Parathyroid adenoma (tissue), 2 donors: ENCODE measurements around the gene CEACAM1.

Source experiments
- H2AFZ ChIP-seq: fragments of 300-600 bp; sonication (generic); one replicate; pipeline ENCODE4 v1.7.0; 2017; ENCODE audit warnings: antibody characterized with exemption, mild to moderate bottlenecking
- H3K27ac ChIP-seq: fragments of 300-600 bp; sonication (generic); one replicate; pipeline ENCODE4 v1.7.0; 2017
- H3K27me3 ChIP-seq: fragments of 300-600 bp; sonication (generic); one replicate; pipeline ENCODE4 v1.7.0; 2017; ENCODE audit warnings: low read length; ENCODE audit not compliant: control insufficient read depth, insufficient read depth
- H3K36me3 ChIP-seq: fragments of 300-600 bp; sonication (generic); one replicate; pipeline ENCODE4 v1.7.0; 2017; ENCODE audit warnings: low read length; ENCODE audit not compliant: control insufficient read depth, insufficient read depth
- H3K4me1 ChIP-seq: fragments of 300-600 bp; sonication (generic); one replicate; pipeline ENCODE4 v1.7.0; 2017; ENCODE audit warnings: control low read depth
- H3K4me2 ChIP-seq: fragments of 300-600 bp; sonication (generic); one replicate; pipeline ENCODE4 v1.7.0; 2017; ENCODE audit warnings: low read length
- H3K4me3 ChIP-seq: fragments of 300-600 bp; sonication (generic); one replicate; pipeline ENCODE4 v1.7.0; 2017; ENCODE audit warnings: low read depth, low read length
- H3K79me2 ChIP-seq: fragments of 300-600 bp; sonication (generic); one replicate; pipeline ENCODE4 v1.7.0; 2017; ENCODE audit warnings: control low read depth
- H3K9ac ChIP-seq: fragments of 300-600 bp; sonication (generic); one replicate; pipeline ENCODE4 v1.7.0; 2017; ENCODE audit warnings: mild to moderate bottlenecking
- H3K9me3 ChIP-seq: fragments of 300-600 bp; sonication (generic); one replicate; pipeline ENCODE4 v1.7.0; 2017; ENCODE audit warnings: low read length; ENCODE audit not compliant: control insufficient read depth
- TF ChIP-seq, protein P1 (sequence below): fragments of 300-600 bp; sonication (generic); IDR thresholded peaks from one replicate; pipeline ENCODE4 v1.7.0; 2017; ENCODE audit warnings: antibody characterized with exemption, mild to moderate bottlenecking
- donor health status: primary hyperparathyroidism.

CEACAM1 gene

DNA sequence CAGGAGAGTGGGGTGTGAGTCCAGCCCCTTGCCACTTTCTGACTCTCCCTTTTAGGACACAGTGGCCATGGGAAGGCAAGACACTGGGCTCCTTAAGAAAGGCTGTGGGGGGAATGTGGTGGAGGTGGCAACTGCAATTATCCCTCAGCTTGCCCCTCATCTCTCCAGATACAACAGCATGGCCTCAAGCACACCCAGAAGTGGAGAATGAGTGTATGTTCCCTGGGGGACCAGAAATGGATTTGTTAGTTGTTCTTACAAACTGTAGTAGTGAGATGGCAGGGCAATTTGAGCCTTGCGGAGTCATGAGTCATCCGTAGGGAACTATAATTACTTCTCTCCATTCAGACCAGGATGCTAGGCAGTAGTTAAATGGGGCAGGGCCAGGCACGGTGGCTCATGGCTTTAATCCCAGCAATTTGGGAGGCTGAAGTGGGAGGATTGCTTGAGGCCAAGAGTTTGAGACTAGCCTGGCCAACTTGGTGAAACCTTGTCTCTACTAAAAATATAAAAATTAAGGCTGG lies 59.9 kb downstream of the CEACAM1 start:
- Histone ChIP-seq H3K27ac (no peak overlapping the region), H3K9me3 (no peaks in the 10 kb centered on the region), H3K4me2 (no peak overlapping the region), H3K27me3 (no peaks in the 10 kb centered on the region), H3K36me3 (no peaks in the 10 kb centered on the region), H3K9ac (no peak overlapping the region), H3K4me3 (no peak overlapping the region), H3K4me1 (no peaks in the 10 kb centered on the region), H3K79me2 (no peaks in the 10 kb centered on the region), H2AFZ (no peak overlapping the region)
- TF ChIP-seq, protein P1, sequence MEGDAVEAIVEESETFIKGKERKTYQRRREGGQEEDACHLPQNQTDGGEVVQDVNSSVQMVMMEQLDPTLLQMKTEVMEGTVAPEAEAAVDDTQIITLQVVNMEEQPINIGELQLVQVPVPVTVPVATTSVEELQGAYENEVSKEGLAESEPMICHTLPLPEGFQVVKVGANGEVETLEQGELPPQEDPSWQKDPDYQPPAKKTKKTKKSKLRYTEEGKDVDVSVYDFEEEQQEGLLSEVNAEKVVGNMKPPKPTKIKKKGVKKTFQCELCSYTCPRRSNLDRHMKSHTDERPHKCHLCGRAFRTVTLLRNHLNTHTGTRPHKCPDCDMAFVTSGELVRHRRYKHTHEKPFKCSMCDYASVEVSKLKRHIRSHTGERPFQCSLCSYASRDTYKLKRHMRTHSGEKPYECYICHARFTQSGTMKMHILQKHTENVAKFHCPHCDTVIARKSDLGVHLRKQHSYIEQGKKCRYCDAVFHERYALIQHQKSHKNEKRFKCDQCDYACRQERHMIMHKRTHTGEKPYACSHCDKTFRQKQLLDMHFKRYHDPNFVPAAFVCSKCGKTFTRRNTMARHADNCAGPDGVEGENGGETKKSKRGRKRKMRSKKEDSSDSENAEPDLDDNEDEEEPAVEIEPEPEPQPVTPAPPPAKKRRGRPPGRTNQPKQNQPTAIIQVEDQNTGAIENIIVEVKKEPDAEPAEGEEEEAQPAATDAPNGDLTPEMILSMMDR: no peak

DNA sequence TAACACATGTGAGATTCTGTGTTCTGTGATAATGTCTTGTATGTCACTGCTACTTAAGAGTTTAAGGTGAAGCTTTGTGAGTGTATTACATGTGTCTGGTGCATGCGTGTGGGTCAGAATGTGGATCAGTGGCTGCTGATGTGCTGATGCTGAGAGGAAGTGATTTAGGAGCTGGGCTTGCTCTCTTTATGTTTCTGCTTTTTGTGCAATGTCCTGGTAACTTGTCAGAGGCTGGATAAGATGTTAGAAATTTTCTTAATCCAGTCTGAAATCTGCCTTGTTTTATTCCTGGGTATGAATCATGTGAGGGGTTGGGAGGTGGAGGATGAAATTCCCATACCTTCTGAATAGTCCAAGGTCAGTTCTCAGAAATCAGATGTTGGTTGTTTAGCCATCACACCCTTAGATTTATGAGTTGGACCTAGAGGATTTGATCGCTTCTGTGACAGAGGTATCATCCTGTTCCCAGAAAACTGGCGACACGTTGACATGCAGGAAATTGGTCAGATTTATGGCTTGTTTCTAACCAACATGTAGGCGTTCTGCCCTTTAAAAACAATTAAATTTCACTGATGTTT lies 61.0 kb downstream of the CEACAM1 start:
- Histone ChIP-seq H3K4me2 (no peak overlapping the region), H3K79me2 (no peaks in the 10 kb centered on the region), H3K9ac (no peak overlapping the region), H3K4me1 (no peaks in the 10 kb centered on the region), H3K36me3 (no peaks in the 10 kb centered on the region), H3K27me3 (no peaks in the 10 kb centered on the region), H3K9me3 (no peaks in the 10 kb centered on the region), H3K27ac (peak overlapping the region; percentile 1), H2AFZ (no peak overlapping the region), H3K4me3 (no peak overlapping the region)
- TF ChIP-seq, protein P1: no peak

DNA sequence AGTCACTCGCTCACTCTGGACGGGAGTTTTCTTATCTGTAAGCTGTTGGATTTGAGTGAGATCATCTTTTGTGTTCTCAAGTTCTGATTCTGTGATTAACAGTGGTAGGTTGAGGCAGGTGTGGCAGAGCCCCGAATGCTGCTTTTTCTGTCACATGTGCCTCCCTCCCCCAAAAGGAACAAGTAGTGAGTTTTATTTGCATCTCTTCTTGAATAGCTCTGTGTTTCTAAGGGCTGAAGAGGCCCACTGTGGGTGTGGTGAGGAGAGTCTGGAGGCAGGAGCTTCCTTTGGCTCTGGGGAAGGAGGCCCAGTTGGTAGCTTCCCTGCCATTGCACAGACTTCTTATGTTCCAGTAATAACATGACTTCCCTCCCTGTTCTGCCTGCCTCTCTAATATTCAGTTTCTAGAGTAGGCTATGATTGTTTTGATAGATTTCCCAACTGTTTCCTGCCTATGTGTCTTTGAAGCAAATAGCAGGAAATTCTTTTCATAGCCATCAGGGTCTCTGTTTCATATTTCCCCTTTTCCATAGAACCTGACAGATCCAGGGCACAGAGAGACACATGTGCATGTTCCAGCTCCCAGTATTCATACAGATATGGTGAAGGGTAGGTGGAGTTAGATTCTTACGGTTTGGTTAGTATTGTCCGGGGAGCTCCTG lies 61.6 kb downstream of the CEACAM1 start:
- peak overlapping the region; percentile 24 for H3K27ac ChIP-seq
- no peak overlapping the region for H3K4me3 ChIP-seq
- TF ChIP-seq, protein P1: no peak
- H3K9me3 ChIP-seq: no peaks in the 10 kb centered on the region
- no peaks in the 10 kb centered on the region for H3K27me3 ChIP-seq
- no peaks in the 10 kb centered on the region for H3K4me1 ChIP-seq
- no peak overlapping the region for H3K9ac ChIP-seq
- no peaks in the 10 kb centered on the region for H3K79me2 ChIP-seq
- H2AFZ ChIP-seq: no peak overlapping the region
- no peak overlapping the region for H3K4me2 ChIP-seq
- no peaks in the 10 kb centered on the region for H3K36me3 ChIP-seq

DNA sequence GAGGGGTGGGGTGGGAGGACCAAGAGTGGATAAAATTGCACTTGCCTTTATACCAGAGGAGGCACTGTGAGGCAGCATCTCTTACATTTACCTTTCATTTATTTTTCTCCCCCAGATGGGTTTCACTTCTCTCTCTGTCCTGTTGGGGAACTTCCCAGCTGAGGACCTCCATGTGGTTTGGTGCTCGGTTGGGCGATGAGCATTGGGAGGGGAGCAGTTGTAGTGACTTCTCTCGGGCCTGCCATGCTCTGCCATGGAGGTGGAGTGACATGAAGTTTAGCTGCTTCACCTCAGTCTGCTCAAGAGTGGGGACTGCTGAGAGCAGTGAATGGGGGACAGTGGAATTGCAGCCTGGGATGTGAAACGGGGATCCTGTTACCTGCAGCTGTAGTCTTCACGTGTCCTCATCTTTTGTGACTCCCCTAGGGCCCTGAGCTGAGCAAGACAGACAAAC lies 62.4 kb downstream of the CEACAM1 start:
- Histone ChIP-seq H3K9me3 (no peaks in the 10 kb centered on the region), H3K27ac (peak overlapping the region; percentile 24), H3K4me3 (no peak overlapping the region), H3K9ac (no peak overlapping the region), H3K79me2 (no peaks in the 10 kb centered on the region), H2AFZ (no peak overlapping the region), H3K27me3 (no peaks in the 10 kb centered on the region), H3K36me3 (no peaks in the 10 kb centered on the region), H3K4me2 (no peak overlapping the region), H3K4me1 (no peaks in the 10 kb centered on the region)
- TF ChIP-seq, protein P1: no peak
